Measurements from ENCODE around the gene GTPBP3.

The GTPBP3 gene

DNA sequence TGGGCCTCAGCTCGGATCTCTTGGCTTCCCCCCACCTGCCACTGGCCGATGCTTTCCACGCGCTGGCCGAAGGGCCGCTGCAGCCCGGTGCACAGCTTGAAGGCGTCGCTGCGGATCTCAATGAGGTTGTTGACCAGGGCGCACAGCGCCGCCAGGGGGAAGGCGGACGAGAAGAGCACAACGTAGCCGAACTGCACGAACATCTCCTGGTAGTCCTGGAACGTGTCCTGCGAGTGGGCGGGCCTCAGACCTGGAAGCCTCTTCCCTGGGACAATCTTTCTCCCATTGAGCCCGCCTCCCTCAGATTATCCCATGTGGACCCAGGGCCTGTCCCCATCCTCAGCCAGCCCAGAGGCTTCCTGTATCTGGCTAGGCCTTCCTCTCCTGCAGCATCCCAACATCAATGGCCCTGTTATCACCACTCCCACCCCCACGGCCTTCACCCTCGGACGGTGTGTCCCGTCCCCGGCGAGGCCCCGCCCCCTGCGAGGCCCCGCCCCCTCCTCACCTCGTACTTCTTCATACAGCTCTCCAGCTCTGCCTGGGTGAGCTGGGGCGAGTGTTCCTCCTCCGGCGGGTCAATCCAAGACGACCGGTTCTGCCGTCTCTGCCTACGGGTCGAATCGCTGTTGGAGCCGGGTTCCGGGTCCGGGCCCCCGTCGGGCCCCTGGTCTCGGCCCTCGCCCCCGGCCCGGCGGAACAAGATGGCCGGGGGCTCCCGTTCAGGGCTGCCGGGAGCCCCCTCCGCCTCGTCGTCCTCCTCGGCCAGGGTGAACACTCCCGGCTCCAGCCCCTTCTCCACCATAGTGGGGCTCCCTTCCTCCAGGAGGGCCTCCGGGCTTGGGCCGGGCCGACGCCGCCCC lies 9.5 kb upstream of the GTPBP3 start:
- DNase-seq (ENCODE audit: low spot score) = peak; percentile 52

DNA sequence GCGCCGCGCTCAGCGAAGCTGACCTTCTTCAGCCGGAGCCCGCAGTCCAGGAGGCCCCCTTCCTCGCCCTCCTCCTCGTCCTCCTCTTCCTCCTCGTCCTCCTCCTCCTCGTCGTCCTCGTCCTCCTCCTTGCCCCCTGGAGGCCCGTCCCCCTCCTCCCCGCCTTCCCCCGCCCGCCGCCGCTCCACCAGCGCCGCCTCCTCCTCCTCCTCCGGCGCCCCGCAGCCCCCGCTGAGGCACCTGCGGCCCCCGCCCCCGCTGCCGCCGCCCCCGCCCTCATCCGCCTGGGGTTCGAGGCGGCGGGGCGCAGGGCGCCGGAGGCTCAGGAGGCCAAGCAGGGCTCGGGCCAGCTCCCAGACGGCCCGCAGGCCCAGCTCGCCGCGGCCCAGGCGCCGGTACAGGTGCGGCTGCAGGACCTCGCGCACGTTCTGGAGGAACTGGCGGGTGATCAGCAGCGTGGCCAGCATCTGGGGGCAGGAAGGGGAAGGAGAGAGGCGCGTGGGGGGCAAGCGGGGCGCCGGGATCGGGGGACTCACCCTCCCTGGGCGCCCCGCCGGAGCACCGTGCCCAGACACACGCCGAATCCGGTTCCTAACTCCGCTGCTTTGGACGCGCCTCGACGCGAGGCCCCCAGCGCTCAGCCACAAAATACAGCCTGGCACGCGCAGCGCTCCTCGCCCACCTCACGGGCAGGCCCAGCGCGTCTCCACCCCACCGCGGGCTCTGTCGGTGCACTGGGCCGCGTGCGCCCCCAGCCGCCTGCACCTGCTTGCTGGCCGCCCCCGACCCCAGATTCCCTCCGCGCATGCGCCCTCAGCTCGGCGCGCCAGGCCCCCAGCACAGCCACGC lies 8.6 kb upstream of the GTPBP3 start:
- DNase-seq (ENCODE audit: low spot score) = peak; percentile 28

GRCh38 chr19:17329366-17330261 lies 7.7 kb upstream of the GTPBP3 start:
- no peak for DNase-seq (ENCODE audit: low spot score)

DNA sequence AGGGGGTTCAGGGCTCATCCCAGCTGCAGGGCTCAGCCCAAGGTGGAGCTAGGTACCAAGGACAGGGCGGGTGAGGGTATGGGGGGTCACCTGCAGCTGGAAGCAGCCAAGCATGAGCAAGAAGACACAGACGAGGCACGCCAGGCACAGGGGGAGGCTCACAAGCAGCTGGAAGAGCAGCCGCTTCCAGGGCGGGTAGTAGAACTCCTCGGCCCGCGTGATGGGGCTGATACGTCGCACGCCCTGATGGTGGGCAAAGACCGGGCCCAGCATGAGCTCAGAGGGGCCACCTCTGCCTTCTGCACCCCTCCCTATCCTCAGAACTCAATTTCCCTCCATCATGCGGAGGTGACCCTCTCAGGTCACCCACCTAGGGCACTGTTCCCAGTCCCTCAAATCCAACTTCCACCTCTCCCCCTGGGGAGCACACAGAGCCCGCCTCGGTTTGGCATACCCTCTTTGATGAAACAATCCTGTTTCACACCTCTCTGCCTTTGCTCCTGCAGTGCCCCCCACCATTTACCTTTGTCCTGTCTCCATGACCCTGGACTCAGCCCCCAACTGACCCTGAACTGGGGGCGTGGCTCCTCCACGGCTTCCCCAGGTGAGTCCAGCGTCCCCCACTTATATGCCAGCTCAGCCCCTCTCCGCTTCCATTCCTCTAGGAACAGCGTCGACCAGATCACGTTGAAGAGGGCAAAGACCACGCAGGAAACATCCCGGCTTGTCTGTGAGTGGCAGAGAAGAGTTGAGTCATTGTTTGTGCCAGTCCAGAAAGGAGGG lies 6.9 kb upstream of the GTPBP3 start:
- DNase-seq (ENCODE audit: low spot score) = no peak

DNA sequence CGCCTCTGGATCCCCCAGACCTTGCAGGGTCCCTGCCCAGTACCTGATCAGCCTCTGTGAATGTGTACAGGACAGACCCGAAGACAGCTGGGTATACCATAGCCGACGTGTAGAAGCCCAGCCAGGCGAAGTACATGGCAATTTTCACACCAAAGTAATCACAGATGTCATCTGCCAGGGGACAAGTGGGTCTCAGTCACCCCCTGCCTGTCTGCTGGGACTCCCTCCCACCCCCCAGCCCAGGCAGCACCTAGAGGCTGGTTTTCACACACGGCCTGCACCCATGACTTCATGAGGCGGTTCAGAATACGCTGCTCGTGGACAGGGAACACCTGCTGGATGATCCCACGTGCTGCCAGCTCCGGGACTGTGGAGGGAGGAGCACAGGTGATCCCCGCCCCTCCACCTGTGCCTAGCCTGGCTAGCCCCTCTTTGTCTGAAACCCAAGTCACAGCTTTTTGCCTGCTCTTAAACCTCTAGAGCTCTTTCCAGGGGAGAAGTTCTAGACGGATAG lies 6.3 kb upstream of the GTPBP3 start:
- no peak for DNase-seq (ENCODE audit: low spot score)

GRCh38 chr19:17332360-17332676 lies 5.0 kb upstream of the GTPBP3 start:
- no peak for DNase-seq (ENCODE audit: low spot score)

DNA sequence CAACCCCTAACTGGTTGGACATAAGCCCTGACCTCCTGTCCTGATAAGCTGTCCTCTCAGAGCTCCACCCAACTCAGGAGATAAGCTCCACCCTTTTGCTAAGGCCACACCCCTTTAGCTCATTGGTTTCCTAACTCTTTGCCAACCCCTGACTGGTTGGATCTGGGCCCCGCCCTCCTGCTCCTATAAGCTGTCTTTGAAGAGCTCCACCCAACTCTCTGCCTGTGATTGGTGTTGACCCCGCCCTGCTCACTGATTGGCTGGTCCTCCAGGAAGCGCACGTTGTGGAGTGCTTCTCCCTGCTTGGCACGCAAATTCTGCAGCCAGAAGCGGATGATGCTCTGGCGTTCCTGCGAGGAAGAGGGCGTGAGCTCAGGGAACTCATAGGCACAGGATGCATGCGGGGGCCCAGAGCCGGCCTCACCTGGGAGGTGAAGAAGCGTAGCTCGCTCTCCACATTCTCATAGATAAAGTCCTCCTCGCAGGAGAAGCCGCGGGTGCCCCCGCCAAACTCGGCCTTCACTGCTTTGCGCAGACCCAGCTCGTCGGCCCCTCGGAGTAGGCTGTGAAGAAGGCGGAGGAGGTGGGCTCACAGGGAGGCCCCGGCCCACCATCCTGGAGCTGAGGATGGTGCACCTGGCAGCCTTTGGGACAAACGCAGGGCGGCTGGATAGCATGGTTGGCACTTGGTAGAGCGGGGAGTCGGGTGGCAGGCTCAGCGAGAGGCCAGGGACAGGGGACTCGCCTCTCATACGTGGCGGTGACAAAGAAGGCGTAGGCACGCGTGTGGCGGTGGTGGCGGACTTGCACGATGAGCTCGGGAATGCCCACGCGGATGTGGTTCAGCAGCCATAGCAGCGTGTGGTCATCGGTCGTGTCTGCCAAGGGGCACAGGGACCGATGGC lies 4.4 kb upstream of the GTPBP3 start:
- peak; percentile 4 for DNase-seq (ENCODE audit: low spot score)

DNA sequence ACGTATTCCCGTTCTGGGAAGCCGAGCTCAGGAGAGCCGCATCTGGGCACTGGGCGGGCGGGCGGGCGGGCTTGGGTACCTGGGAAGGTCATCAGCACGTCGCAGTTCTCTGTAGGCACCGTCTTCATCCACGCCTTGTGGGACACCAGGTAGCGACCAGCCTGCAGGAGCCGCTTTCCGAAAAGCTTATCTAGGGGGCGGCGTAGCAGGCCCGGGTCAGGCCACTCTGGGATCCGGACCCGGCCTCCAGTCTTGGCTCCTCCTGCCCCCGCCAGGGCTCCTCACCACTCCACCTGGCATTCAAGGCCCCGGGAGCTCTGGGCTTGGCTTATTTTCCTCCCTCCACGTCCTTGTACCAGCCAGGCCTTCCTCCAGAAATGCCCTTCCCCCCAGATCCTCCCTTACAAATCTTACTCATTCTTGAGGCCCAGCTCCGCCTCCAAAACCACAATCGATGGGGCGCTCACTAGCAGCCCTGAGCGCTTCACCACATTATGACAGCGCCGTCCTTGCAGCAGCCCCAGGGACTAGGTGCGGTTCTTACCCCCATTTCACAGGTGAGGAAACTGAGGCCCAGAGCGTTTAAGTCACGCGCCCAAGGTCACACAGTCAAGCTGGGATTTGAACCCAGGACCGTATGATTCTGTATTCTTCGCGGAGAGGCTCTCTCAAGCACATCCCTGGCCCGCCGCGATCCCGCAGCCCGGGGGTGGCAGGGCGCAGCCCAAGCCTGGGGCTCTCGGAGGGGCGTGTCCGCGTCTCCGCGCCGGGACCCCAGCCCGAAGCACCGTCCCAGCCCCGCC lies 3.5 kb upstream of the GTPBP3 start:
- DNase-seq (ENCODE audit: low spot score) = peak; percentile 82

- DNase-seq (ENCODE audit: low spot score) = peak; percentile 98
These were observed 2.6 kb upstream of the GTPBP3 start, which contains the start of gene ANO8 for GRCh38 chr19:17334414-17335409. Gene ANO8, minus strand, starts transcription at chr19:17334855. Its CDS starts 185 bp downstream, at chr19:17334670.

- DNase-seq (ENCODE audit: low spot score) = no peak
These were observed 1.8 kb upstream of the GTPBP3 start for GRCh38 chr19:17335575-17335974.

GRCh38 chr19:17337675-17338432 lies 501 bp downstream of the GTPBP3 start:
- peak; percentile 20 for DNase-seq (ENCODE audit: low spot score)

DNA sequence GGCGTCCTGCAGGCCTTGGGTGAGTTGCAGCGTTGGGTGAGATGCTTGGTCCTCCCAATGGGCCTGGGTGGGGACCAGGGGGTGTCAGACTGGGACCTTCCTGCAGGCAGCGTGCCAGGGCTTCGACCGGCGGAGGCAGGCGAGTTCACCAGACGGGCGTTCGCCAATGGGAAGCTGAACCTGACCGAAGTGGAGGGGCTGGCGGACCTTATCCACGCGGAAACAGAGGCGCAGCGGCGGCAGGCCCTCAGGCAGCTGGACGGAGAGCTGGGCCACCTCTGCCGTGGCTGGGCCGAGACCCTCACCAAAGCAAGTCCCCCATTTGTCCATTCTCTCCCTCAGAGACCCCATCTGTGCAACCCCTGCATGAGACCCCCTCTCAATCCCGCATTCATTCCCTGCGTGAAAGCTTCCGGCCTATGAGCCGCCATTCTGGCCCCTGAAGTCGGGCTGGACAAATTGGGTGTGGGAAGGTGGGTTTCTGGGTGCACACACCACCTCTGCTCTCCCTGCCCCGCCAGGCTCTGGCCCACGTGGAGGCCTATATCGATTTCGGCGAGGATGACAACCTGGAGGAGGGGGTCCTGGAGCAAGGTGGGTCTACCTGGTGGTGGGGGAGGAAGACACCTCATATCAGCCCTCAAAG lies 1.2 kb downstream of the GTPBP3 start:
- no peak for DNase-seq (ENCODE audit: low spot score)

DNA sequence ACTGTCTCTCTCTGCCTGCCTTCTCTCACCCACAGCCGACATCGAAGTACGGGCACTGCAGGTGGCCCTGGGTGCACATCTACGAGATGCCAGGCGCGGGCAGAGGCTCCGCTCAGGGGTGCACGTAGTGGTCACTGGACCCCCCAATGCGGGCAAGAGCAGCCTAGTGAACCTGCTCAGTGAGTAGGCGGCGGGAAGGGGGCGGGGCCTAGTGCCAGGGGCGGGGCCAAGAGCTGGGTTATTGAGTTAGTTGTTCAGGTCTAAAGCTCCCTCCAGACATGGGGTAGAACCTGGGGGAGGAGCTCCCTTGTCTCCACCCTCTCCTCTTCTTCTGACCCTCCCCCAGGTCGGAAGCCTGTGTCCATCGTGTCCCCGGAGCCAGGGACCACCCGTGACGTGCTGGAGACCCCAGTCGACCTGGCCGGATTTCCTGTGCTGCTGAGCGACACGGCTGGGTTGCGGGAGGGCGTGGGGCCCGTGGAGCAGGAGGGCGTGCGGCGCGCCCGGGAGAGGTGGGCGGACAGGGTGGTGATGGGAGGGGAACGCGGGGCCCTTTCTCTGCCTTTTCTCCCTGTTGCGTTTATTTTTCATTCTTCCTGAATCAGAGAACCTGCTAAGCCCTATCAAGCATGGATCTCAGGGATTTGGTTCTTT lies 1.9 kb downstream of the GTPBP3 start:
- DNase-seq (ENCODE audit: low spot score) = peak; percentile 3

GRCh38 chr19:17340302-17340870 lies 3.0 kb downstream of the GTPBP3 start:
- no peak for DNase-seq (ENCODE audit: low spot score)

DNA sequence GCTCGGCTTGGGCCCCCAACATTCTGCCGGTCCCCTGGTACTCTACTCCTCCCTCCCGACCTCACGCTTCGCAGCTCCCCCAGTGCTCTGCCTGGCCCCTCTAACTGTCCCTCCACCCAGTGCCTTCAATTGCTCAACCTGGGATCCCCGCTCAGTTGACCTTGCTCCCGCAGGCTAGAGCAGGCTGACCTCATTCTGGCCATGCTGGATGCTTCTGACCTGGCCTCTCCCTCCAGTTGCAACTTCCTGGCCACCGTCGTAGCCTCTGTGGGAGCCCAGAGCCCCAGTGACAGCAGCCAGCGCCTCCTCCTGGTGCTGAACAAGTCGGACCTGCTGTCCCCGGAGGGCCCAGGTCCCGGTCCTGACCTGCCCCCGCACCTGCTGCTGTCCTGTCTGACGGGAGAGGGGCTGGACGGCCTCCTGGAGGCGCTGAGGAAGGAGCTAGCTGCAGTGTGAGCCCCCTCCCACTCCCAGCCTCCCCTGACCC lies 3.6 kb downstream of the GTPBP3 start:
- no peak for DNase-seq (ENCODE audit: low spot score)

DNA sequence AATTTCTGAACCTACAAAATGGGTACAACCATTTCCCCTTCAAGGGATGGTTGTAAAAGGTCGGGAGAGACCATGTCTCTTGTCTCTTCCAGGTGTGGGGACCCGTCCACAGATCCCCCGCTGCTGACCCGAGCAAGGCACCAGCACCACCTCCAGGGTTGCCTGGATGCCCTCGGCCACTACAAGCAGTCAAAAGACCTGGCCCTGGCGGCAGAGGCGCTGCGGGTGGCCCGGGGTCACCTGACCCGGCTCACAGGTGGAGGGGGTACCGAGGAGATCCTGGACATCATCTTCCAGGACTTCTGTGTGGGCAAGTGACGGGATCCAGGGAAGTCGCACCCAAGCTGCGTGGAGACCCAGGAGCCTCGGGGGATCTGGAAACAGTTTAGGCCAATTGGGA lies 4.0 kb downstream of the GTPBP3 start:
- no peak for DNase-seq (ENCODE audit: low spot score)
